22Rv1 (cell line): ENCODE results near the gene MIER3.

Experiments
- H3K27ac ChIP-seq: fragments of 450-650 bp; 2 replicates; pipeline ENCODE4 v1.5.1; 2017
- ZFX ChIP-seq: fragments of 450-650 bp; IDR thresholded peaks from 2 replicates; pipeline ENCODE4 v1.6.1; 2017; ENCODE audit warnings: antibody characterized with exemption, borderline replicate concordance
- TF ChIP-seq, protein P1 (sequence below): fragments of 450-650 bp; IDR thresholded peaks from 2 replicates; pipeline ENCODE4 v1.5.1; 2017; ENCODE audit warnings: mild to moderate bottlenecking

Gene MIER3

DNA sequence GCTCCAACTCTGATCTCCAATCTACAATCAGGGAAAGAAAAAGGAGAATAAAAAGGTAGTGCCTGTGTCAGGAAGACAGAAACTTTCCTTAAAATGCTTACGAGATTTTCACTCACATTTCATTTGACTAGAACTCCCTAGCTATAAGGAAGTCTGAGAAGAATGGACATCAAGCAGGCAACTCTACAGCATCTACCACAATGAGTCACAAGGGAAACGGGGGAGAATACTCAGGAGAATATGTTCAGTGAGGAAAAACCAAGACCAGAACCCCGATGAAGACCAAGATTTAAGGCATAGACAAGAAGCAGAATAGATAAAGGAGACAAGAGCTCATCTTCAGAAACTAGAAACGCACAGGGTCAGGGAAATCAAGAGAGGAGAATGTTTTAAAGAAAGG is 51.5 kb downstream of the MIER3 start:
- no peak overlapping the region for H3K27ac ChIP-seq
- no peak for TF ChIP-seq ZFX

DNA sequence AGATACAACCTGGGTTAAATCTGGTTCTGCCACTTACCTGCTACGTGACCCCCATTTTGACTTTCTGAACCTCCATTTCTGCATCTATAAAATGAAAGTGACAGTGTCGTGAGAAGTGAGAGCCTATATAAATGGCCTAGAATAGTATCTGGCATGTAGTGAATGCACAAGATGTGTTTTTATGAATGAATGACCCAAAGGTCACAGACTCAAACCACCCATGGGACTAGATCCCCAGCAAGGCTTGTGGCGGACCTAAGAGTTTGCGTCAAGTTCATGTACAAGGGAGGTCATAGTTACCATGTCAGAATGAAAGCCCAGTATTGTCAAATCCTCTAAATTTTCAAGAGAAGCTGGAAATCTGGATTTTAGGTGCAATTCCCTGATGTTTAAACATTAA is 53.7 kb downstream of the MIER3 start:
- no peak overlapping the region for H3K27ac ChIP-seq
- no peak for TF ChIP-seq ZFX
- TF ChIP-seq, protein P1, sequence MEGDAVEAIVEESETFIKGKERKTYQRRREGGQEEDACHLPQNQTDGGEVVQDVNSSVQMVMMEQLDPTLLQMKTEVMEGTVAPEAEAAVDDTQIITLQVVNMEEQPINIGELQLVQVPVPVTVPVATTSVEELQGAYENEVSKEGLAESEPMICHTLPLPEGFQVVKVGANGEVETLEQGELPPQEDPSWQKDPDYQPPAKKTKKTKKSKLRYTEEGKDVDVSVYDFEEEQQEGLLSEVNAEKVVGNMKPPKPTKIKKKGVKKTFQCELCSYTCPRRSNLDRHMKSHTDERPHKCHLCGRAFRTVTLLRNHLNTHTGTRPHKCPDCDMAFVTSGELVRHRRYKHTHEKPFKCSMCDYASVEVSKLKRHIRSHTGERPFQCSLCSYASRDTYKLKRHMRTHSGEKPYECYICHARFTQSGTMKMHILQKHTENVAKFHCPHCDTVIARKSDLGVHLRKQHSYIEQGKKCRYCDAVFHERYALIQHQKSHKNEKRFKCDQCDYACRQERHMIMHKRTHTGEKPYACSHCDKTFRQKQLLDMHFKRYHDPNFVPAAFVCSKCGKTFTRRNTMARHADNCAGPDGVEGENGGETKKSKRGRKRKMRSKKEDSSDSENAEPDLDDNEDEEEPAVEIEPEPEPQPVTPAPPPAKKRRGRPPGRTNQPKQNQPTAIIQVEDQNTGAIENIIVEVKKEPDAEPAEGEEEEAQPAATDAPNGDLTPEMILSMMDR: no peak

DNA sequence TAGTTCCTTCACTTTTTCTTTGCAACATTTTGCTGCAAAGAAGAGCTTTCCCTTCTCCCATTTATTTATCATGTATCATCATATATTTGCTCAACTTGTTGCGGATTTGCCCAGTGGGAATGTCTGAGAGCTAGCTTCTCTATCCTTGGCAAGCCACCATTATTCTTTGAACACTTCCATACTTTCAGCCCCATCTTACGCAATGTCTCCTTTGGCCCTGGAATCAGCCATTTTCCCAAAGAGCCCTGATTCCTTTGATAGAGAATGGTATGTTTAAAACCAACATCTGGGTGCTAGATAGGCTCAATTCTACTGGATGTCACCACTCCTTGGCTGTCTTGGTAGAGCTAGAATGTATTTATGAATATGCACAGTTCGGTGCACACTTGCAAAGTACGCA is 55.2 kb downstream of the MIER3 start:
- H3K27ac ChIP-seq: no peak overlapping the region
- no peak for TF ChIP-seq ZFX
- TF ChIP-seq, protein P1: no peak

DNA sequence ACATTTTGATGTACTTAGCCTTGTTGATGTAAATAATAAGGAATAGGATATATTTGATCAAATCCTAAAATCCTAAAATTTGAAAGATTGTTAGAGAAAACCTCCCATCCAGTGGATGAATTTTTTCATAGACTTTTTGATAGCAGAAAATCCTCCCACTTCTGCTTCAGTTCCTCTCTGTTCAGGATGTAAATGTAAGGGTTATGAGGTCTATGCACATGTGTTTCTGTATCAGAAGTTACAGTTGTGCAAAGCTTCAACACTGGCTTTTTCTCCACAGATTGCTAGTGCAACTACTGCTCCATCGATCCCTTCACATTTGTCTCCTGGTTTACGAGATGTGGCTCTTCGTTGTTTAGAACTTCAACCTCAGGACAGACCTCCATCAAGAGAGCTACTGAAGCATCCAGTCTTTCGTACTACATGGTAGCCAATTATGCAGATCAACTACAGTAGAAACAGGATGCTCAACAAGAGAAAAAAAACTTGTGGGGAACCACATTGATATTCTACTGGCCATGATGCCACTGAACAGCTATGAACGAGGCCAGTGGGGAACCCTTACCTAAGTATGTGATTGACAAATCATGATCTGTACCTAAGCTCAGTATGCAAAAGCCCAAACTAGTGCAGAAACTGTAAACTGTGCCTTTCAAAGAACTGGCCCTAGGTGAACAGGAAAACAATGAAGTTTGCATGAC is 58.5 kb downstream of the MIER3 start:
- no peak for TF ChIP-seq ZFX
- TF ChIP-seq, protein P1: no peak
- H3K27ac ChIP-seq: no peak overlapping the region

DNA sequence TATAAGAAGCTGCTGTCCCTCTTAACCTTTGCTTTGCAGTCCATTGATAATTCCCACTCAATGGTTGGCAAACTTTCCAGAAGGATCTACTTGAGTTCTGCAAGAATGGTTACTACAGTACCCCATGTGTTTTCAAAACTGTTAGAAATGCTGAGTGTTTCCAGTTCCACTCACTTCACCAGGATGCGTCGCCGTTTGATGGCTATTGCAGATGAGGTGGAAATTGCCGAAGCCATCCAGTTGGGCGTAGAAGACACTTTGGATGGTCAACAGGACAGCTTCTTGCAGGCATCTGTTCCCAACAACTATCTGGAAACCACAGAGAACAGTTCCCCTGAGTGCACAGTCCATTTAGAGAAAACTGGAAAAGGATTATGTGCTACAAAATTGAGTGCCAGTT is 70.4 kb downstream of the MIER3 start:
- TF ChIP-seq ZFX: no peak
- TF ChIP-seq, protein P1: no peak
- no peak overlapping the region for H3K27ac ChIP-seq

DNA sequence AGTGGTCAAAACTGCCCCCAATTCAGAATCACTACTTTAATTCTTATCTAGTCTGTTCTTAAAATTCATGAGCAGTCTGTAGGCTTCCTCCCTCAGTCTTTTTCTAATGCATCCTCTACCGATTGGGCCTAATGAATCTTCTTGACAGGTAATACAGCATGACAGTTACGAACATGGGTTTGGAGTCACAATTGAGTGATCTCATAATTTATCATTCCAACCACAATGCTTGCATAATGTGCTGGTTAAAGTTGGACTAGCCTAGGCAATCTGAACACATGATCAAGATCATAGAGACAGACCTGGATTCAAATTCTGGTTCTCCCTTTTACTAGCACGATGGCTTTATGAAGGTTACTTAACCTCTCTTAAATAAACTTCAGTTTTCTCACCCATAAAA is 75.6 kb downstream of the MIER3 start:
- no peak for TF ChIP-seq ZFX
- TF ChIP-seq, protein P1: no peak
- no peak overlapping the region for H3K27ac ChIP-seq

DNA sequence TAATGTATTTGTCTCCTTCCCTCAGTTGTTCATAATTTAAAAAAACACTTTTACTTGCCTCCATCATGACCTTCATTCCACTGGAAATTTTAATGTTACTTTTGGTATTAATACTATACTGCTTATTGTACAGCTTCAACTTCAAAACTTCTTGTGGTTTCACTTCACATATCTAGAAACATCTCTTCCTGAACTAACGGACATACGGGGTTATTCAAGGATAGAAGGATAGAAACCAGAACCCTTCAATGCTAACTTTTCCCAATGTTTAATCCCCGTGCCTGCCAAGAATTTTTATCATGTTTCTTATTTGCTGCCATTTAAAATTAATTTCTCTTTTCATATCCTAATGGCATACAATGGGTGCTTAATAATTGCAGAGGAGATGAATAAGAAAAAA is 78.9 kb downstream of the MIER3 start:
- no peak for TF ChIP-seq ZFX

DNA sequence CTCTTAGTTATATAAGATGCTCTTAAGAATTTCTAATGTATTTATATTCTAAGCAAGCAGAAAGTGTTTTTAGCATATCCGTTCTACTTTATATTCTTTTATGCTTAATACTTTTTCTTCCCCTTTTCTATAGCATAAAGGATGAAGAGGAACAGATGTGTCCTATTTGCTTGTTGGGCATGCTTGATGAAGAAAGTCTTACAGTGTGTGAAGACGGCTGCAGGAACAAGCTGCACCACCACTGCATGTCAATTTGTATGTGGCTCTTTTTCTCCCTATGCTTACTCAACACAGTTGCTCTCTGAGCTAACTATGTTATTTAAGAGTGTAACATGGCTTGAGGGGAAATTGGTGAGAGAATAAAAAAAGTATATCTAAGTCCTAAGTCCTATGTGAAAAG is 80.1 kb downstream of the MIER3 start:
- no peak overlapping the region for H3K27ac ChIP-seq
- no peak for TF ChIP-seq ZFX
- TF ChIP-seq, protein P1: no peak

More for the DNA sequence above, 78.9 kb downstream of the MIER3 start:
- H3K27ac ChIP-seq: no peak overlapping the region
